Measurements from ENCODE around the gene KCNK6.

Gene KCNK6

GRCh38 chr19:38294090-38294489 lies 25.6 kb upstream of the KCNK6 start:
- in situ Hi-C loops (cut with MboI; ENCODE audit: low sequenced_read_pairs), result no loop called here

- in situ Hi-C loops (cut with MboI; ENCODE audit: low sequenced_read_pairs), result no loop called here
These were observed 20.6 kb upstream of the KCNK6 start for GRCh38 chr19:38298821-38299680.

GRCh38 chr19:38303517-38304351 lies 15.9 kb upstream of the KCNK6 start, which contains the start of gene C19orf33:
Gene C19orf33 (plus strand): TSS chr19:38304251. CDS start chr19:38304262, 11 bp downstream.
- in situ Hi-C loops (cut with MboI; ENCODE audit: low sequenced_read_pairs), result no loop called here

- in situ Hi-C loops (cut with MboI; ENCODE audit: low sequenced_read_pairs), result no loop called here
These were observed 15.2 kb upstream of the KCNK6 start for GRCh38 chr19:38304352-38304865.

DNA sequence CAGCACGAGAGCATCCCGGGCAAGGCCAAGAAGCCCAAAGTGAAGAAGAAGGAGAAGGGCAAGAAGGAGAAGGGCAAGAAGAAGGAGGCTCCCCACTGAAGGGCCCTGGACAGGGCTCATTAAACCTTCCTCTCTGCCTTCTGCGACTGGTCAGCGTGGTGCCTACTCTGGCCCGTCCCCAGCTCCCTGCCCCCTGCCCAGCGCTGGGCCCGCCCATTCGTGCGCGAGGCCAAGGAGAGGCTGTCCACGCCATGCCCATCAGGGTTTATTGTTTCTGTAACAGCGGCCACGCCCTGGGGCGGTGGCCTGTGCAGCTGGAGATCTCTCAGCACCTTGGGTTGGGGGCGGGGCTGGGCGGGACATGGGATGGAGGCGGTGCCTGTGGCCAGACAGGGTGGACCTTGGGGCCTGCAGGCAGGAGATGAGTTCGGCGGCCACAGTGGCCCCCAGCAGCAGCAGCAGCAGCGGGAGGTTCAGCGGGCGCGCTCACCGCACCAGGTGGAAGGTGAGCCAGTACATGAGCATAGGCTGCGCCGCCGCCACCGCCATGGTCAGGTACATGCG lies 14.7 kb upstream of the KCNK6 start:
- in situ Hi-C loops (cut with MboI; ENCODE audit: low sequenced_read_pairs), result no loop called here

DNA sequence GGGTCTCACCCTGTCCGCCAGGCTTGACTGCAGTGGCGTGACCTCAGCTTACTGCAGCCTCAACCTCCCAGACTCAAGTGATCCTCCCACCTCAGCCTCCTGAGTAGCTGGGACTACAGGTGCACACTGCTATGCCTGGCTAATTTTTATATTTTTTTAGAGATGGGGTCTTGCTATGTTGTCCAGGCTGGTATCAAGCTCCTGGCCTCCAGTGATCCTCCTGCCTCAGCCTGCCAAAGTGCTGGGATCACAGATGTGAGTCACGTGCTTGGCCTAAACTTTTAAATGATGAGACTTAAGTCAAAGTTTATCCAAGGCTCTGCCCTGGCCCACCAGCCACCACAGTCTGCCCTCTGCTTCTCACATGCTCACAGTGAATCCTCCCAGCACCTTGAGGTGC lies 13.4 kb upstream of the KCNK6 start:
- in situ Hi-C loops (cut with MboI; ENCODE audit: low sequenced_read_pairs), result no loop called here

DNA sequence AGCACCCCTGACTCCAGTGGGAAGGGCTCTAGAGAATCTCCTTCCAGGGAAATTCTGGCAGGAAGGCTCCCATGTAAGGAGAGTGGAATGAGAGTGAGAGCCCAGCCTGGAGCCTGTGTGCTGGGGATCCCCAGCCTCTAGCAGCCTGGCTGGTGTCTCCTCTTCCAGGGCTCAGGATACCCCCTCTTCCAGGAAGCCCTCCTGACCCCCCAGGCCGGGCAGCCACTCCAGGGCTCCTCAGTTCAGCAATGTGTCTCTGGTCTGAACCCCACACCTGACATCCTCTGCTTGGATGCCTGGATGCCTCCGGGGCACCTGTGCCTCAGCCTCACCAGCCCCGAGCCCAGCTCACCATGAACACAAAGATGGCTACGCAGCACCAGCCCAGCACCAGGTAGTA lies 12.6 kb upstream of the KCNK6 start:
- in situ Hi-C loops (cut with MboI; ENCODE audit: low sequenced_read_pairs), result no loop called here

- in situ Hi-C loops (cut with MboI; ENCODE audit: low sequenced_read_pairs), result no loop called here
These were observed 12.0 kb upstream of the KCNK6 start for GRCh38 chr19:38307597-38307996.

DNA sequence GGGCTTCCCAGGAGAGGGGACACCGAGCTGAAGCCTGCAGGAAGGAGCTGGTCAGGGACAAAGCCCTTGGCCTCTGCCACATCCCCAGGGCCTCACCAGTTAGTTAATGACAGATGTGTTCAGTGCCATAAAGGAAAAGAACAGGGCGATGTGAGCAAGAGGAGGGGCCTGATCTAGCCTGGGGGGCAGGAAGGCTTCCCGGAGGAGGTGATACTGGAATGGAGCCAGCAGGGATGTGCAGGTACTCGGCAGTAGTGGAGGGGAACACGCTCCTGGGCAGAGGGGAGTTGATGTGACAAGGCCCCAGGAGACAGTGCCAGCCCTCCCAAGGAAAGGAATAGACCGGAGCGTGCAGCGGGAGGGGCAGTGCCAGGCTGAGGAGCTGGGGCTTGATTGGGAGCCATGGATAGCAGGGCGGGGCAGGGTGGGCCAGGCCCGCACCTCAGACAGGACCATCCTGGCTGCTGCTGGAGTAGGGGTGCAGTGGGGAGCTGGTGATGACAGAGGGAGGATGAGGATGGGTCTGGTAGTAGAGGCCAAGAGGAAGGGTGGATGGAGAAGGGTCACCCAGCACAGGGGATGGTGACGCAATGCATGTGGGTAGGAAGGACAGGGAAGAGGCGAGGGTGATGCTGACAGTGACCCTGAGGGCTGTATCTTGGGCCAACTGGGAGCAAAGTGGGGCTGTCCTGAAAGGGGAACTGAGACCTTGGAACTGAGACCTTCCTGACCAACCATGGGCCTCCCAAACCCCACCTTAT lies 11.5 kb upstream of the KCNK6 start:
- in situ Hi-C loops (cut with MboI; ENCODE audit: low sequenced_read_pairs), result no loop called here

DNA sequence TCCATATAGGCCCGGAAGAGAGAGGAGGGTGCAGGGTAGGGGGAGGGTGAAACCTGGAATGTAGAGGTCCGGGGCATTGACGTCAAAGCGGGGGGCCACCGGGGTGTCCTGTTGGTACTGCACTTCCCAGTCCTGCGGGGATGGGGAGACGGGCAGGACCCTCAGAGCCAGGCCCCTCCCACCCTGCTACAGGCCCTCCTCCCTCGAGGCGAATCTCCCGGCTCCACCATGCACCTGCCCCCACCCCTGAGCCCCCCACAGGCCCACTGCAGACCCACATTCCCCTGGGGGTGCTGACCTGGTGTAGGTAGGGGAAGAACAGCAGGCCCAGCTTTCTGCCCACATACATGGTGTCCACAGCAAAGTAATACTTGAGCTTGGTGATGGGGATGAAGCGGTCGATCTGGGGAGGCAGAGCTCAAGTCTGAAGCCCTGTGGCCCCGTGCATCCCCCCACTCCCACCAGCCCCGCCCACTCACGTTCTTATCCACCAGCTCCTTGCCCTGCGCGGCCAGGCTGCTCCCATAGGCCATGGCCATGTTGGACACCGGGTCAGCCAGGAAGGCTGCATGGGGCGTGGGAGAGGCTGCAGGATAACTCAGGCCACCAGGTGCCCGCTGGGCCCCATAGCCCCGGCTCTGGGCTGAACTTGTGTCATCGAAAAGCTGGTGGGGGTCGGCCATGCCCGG lies 10.6 kb upstream of the KCNK6 start:
- in situ Hi-C loops (cut with MboI; ENCODE audit: low sequenced_read_pairs), result no loop called here

GRCh38 chr19:38309615-38310278 lies 9.9 kb upstream of the KCNK6 start:
- in situ Hi-C loops (cut with MboI; ENCODE audit: low sequenced_read_pairs), result no loop called here

DNA sequence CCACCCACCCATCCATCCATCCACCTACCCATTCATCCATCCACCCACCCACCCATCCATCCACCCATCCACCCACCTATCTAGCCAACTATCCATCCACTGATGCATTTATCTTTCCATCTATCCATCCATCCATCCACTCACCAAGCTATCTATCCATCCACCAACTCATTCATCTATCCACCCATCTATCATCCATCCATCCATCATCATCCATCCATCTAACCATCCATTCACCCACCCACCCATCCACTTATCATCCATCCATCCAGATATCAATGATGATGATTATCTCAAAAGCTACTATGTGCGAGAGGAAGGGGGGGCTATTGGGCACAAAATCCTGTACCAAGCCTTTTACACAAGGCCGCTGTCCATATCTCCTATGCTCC lies 9.4 kb upstream of the KCNK6 start:
- in situ Hi-C loops (cut with MboI; ENCODE audit: low sequenced_read_pairs), result no loop called here

DNA sequence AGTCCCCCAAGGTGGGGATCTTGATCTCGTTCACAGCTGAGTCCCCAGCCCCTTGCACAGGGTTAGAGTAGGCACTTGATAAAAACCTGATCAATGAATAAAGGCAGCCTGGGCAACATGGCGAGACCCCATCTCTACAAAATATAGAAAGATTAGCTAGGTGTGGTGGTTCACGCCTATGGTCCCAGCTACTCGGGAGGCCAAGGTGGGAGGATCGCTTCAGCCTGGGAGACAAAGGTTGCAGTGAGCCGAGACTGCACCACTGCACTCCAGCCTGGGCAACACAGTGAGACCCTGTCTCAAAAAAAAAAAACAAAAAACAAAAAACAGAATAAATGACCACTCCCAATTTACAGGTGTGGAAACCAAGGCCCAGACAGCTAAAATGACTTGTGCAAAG lies 8.7 kb upstream of the KCNK6 start:
- in situ Hi-C loops (cut with MboI; ENCODE audit: low sequenced_read_pairs), result no loop called here

DNA sequence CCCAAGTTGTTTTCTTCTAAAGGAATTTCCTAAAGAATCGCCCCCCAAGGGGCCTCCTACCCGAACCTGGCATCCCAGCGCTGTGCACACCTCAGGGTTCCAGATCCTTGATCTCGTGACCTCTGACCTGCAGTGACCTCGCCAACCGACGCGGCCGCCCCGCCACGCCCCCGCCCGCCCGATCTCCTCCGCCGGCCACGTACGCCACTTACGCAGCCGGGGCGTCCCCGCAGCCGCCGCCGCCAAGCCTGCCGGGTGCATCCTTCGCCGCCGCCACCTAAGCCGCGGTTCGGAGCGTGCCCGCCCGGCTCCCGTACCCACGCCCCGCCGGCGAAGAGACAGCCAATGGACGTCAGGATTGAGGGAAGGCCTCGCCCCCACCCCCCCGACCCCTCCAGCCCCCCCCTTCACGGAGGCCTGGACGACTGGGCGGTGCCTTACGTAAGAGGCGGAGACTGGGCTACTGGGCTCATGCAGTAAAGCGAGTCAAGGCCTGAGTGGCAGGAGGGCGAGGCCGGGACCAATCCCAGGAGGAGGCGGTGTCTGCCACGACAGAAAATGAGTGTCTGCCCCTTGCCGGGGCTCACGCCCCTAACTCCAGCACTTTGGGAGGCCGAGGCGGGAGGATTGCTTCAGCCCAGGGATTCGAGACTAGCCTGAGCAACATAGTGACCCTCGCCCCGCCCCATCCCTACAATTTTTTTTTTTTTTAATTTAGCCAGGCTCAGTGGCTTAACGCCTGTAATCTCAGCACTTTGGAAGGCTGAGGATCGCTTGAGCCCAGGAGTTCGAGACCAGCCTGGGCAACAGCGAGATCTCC lies 3.8 kb upstream of the KCNK6 start, which contains the start of gene YIF1B:
TSS of gene YIF1B (minus strand) at position 291 of the 820 bp plus-strand sequence. CDS start at position 261, 30 bp downstream.
- in situ Hi-C loops (cut with MboI; ENCODE audit: low sequenced_read_pairs), result no loop called here

- in situ Hi-C loops (cut with MboI; ENCODE audit: low sequenced_read_pairs), result no loop called here
These were observed 3.1 kb upstream of the KCNK6 start for GRCh38 chr19:38316477-38317067.

DNA sequence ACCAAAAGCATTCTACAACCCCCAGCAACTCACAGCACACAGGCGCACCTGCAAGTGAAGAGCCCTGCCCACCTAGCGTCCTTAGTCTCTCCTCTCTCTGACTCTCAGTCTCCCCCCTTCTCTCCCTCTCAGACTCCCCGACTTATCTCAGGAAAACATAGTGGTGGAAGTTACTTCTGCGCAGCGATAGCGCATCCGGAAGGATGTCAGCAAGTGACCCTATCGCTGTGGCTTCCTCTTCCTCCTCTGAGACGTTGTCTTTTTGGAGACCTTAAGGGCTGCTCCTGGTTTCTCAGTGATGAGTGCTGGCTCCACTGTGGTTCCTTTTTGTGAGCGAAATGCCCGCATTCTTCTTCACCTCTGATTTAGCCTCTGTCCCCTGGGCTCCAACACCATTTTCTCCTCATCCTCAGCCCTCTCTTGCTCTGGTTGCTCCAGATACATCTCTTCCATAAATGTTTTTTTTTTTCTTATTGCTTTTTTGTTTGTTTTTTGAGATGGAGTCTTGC lies 2.5 kb upstream of the KCNK6 start:
- in situ Hi-C loops (cut with MboI; ENCODE audit: low sequenced_read_pairs), result no loop called here

GRCh38 chr19:38318660-38319059 lies 985 bp upstream of the KCNK6 start:
- in situ Hi-C loops (cut with MboI; ENCODE audit: low sequenced_read_pairs), result no loop called here

DNA sequence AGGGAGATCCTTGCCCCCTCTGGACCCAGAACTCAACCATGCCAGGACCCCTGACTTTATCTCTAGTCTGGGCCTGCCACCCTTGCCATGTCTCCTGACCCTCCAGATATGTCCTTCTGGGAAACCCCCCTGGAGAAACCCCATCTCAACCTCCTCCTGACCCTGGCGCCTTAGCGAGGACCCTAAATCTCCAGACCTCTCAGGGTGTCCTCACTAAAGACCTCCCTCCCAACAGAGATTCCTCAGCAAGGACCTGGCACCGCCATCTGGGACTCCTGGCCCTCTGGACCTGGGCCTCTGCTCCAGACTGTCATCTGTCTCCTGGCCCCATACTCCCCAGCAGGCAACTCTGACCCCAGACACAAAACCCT lies 1.3 kb downstream of the KCNK6 start:
- in situ Hi-C loops (cut with MboI; ENCODE audit: low sequenced_read_pairs), result no loop called here

Data from HL-60/S4 treated with retinoic acid at 250 ng/mL for 4 days and 3 days (cell line).